NCI-H2029 treated with DMSO at 0.1 percent for 48 hours (cell line): ENCODE data around the gene NEK4.
"Not testable (repeated sequence)": the region's sequence is repeated elsewhere in the genome, so short reads cannot be mapped to it uniquely, and the experiment has no call there.

Experiments used
- DNase-seq: peaks from one replicate; lab custom pipeline; 2025; lab: John Stamatoyannopoulos, UW

NEK4 gene

DNA sequence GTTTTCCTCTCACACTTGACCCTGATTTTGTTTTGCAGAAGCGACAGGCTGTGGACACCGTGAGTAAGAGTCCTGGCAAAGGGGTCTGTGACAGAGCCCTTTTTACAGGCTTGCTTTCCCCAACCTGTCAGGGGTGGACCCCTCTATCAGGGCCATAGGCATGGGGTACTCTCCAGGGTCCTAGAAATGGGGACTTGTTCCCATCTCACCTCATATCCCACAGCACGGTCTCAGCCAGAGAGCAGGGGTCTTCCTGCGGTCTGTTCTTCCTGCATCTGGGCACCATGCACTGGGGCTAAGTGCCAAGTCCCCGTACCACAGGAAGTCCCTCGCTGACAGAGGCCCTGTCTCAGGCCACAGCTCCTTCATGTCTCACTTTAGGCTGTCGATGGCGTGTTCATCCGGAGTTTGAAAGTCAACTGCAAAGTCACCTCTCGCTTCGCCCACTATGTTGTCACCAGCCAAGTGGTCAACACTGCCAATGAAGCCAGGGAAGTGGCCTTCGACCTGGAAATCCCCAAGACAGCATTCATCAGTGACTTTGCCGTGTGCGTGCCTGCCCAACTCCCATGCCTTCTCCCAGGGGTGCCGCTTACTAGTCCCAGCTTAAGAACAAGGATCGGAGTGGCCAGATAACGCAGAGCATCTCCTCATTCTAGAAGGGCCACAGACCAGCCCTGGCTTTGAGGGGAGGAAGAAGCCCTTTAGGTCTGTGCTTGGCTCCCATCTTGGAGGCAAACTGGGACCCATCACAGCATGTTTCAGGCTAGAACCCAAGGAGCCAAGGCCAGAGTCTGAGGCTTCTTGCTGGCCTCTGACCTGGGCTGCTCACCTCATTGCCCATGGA lies 7.4 kb upstream of the NEK4 start:
- no peak for DNase-seq

DNA sequence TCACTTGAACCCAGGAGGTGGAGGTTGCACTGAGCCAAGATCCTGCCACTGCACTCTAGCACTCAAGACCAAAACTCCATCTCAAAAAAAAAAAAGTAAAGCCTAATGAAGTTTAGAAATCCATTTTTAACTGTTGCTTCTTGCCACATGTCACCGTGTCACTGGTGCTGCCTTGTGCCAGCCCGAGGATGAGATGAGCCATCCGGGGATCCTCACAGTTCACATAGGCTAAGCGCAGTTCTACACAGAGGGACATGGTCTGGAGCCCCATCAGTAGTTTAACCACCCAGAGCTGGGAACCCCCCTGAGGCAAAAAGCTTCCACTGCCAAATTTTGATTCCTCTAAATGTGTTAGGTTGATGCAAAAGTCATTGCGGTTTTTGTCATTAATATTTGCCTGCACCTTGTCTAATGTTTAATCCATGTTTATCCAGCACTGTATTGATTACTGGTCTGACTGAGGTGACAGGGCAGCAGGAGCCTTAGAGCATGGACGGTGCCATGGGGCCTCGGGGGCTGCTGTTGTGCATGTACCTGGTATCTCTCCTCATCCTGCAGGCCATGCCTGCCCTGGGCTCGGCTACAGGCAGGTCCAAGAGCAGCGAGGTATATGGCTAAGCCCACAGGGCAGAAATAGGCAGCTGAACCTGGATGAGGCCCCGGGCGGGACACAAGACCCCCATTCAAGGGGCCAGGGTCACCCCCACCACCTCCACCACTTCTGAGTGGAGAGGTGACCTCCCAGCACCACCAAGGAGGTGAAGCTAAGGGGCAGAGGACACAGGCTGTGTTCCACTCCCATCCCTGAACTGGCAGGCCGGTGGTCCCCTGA lies 6.6 kb upstream of the NEK4 start, which contains the start of gene ITIH1:
Gene ITIH1, plus strand, starts transcription at position 473 of the 832 bp plus-strand sequence. Its CDS starts 17 bp downstream, at position 490.
- DNase-seq = no peak

- DNase-seq = not testable (repeated sequence)
Measured at GRCh38 chr3:52776486-52776885, 5.7 kb upstream of the NEK4 start.

GRCh38 chr3:52775877-52776276 lies 5.1 kb upstream of the NEK4 start:
- no peak for DNase-seq

DNA sequence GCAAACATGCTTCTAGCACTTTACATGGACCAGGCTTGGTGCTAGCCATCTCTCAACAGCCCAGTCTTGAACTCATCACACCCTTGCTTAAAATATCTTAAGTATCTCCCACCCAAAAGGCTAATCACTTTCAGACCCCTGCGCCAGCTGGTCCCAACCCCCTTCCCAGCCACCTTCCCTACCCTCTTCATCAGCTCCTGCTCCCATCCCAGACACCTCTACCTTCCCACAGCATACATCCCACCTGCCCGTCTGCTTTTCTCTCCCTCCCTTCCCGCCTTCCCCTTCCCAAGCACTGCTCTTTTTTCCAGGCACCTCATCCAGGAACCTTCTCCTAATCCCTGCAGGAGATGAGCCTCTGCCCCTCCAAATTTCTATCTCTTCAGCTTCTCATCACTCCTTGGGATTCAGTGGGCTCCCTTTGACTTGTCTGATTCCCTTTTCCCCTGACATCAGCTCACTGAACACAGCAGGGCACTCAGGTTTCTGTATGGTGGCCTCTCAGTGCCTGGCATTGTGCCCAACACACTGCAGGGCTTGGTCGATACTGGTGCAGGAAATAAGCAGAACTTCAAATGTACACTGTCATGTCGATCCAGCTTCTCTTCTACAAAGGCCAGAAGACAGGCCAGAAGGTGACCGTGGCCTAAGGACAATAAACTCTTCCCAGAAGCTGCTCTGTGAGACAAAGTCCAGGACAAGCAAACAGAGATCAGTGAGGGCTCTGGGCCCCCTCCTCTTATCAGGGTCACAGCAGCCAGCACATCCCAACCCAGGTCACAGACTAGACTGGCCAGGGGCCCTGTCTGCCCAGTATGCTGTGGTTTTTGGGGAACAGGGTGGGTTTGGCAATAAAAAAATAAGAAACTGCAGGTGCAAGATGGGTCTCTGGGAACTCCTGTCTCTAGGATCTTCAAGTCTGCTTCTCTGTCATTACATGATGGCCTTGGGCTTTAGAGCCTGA lies 4.4 kb upstream of the NEK4 start:
- DNase-seq = peak; percentile 22

- DNase-seq = no peak
Measured at GRCh38 chr3:52774066-52774713, 3.5 kb upstream of the NEK4 start.

DNA sequence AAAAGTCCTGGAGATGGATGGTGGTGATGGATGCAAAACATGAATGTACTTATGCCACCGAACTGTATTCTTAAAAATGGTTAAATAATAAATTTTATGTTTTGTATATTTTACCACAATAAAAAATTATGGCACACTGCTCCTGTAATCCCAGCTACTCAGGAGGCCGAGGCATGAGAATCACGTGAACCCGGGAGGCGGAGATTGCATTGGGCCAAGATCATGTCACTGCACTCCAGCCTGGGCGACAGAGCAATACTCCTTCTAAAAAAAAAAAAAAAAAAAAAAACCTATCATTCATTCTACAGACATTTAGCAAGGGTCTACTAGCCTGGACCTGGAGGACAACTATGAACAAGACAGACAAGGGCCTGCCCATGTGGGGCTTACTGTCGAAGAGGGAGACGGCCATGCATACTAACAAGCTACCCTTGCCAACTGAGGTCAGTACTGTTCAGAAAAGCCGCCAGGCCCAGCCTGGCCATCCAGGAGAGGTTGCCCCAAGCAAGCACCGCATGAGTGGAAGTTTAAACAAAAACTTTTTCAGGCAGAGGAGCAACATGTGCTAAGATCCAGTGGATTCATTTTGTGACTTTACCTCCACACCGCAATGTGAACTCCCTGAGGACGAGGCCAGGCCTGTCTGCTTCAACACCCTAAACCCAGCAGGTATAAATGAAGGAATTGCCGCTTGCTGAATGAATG lies 2.8 kb upstream of the NEK4 start:
- DNase-seq = no peak

GRCh38 chr3:52771702-52772101 lies 962 bp upstream of the NEK4 start:
- no peak for DNase-seq

DNA sequence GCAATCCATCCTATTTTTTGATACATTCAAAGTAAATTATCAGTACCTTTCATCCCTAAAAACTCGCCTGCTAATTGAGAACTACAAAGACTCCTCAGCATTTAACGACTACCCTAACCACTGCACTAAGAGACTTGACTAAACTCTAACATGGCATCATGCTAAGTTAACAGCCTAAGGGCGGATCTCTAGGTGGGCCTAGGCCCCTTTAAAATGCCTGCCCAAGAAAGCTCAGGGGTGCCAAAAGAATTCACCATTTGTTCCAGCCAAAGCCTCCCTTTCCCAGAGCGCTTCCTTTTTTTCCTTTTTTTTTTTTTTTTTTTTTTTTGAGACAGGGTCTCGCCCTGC lies 568 bp upstream of the NEK4 start:
- no peak for DNase-seq

GRCh38 chr3:52769786-52770455 lies 819 bp downstream of the NEK4 start:
- DNase-seq = no peak

- no peak for DNase-seq
Measured at GRCh38 chr3:52763466-52763865, 7.3 kb downstream of the NEK4 start.

DNA sequence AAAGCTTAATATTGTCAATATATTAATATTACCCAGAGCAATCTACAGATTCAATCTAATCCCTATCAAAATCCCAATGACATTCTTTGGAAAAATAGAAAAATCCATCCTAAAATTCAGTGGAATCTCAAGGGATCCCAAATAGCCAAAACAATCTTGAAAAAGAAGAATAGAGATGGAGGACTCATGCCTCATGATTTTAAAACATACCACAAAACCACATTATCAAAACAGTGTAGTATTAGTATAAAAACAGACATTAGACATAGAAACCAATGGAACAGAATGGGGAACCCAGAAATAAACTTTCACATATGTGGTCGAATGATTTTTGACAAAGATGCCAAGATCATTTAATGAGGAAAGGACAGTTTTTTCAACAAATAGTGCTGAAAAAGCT lies 14.6 kb downstream of the NEK4 start:
- DNase-seq = no peak

- DNase-seq = no peak
Measured at GRCh38 chr3:52754373-52754772, 16.4 kb downstream of the NEK4 start.

- DNase-seq = no peak
Measured at GRCh38 chr3:52752045-52752660, 18.6 kb downstream of the NEK4 start.

GRCh38 chr3:52743721-52744120 lies 27.0 kb downstream of the NEK4 start:
- no peak for DNase-seq

GRCh38 chr3:52743152-52743551 lies 27.6 kb downstream of the NEK4 start:
- DNase-seq = no peak

DNA sequence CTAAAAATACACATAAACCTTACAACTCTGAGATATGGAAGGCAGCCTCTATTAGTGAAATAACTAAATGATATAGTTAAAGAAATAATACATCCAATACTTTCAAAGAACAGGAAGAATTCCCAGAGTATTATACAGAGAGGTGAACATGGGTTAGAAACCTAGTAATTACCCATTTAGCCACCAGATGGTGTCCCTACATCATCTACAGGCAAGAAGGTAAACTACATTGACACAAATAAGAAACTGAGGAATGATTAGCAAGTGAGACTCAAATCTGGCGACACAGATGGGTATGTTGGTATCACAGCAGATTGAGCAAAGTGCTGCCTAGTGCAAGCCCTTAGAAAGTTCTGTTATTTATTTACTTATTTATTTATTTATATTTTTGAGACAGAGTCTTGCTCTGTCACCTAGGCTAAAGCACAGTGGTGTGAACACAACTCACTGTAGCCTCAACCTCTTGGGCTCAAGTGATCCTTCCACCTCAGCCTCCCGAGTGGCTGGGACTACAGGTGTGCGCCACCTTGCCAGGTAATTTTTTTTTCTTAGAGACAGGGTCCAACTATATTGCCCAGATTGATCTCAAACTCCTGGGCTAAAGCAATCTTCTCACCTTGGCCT lies 28.2 kb downstream of the NEK4 start:
- no peak for DNase-seq

DNA sequence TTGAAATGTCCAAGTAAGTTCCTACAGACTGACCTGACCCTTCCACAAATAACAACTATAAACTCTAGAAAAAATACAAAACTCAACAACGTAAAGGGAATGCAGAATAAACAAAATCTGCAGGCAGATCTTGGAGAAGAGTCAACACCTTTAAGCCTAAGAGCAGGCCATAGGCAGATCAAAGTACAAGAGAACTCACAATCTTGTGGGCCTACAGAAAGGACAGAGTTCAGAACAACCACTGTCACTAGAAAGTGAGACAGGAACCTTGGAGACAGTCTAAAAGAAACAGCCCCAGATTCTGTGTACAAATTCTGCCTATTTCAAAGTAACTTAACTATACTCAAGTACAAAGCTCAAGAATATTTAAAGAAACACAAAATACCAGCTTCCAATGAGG lies 31.0 kb downstream of the NEK4 start:
- no peak for DNase-seq

- DNase-seq = no peak
Measured at GRCh38 chr3:52733256-52733891, 37.4 kb downstream of the NEK4 start.
